ENCODE results near the gene TSPAN4. TPM values are rescaled to one million over a fixed set of nuclear protein-coding genes. Genes with fewer than 3 reads are reported as not detected.

TSPAN4 gene
- total RNA-seq, 4 donors from 2014 or later, result 25.1 to 75.0 (median 32.4) TPM

GRCh38 chr11:809287-810039 is 33.2 kb upstream of the TSPAN4 start, which contains the start of gene RPLP2:
RPLP2 (plus strand) TSS chr11:809967; CDS start chr11:810235, 268 bp downstream.
- in situ Hi-C loops (cut with MboI; ENCODE audit: low pct_ligation_motif_present in 1 of 4, low pct_unique_long_range_greater_than_20kb in 1 of 4, low sequenced_read_pairs in 3 of 4) (no loop called here), intact Hi-C loops (cut with DNase I; ENCODE audit: low total_unique reads) (no loop called here)
- Histone ChIP-seq H3K36me3 (peaks cover 0 to 13% (median 3%) of the 10 kb centered on the region in 4 donors), H3K4me3 (peak within 1 kb of the TSS; percentile 56 to 98 (median 92)), H3K27ac (peak within 1 kb of the TSS; percentile 94 to 96 (median 96)), H3K4me1 (peaks cover 10 to 41% (median 35%) of the 10 kb centered on the region in 4 donors), H3K9me3 (no peaks in the 10 kb centered on the region), H3K27me3 (no peaks in the 10 kb centered on the region)
- 0% methylated on average over 67 of the region's 81 CpGs; no CpG with 5 or more reads in 1 of the 2 donors for WGBS, 2 donors (ENCODE audit: low coverage in 1 of 2)
- peak; percentile 98 for DNase-seq
- TF ChIP-seq CTCF (IDR thresholded peaks at IDR 0.05) (no peak), POLR2AphosphoS5 (IDR thresholded peaks at IDR 0.05) (peak; percentile 96 to 99 (median 97)), EP300 (IDR thresholded peaks at IDR 0.05; ENCODE audit: low read depth) (peak; percentile 29), POLR2A (IDR thresholded peaks at IDR 0.05) (peak; percentile 90)

- in situ Hi-C loops (cut with MboI; ENCODE audit: low pct_ligation_motif_present in 1 of 4, low pct_unique_long_range_greater_than_20kb in 1 of 4, low sequenced_read_pairs in 3 of 4) (no loop called here), intact Hi-C loops (cut with DNase I; ENCODE audit: low total_unique reads) (no loop called here)
- peaks cover 0 to 13% (median 3%) of the 10 kb centered on the region in 4 donors for H3K36me3 ChIP-seq
- H3K27ac ChIP-seq, result peak overlapping the region; percentile 94 to 96 (median 96)
- H3K27me3 ChIP-seq, result no peaks in the 10 kb centered on the region
- 0% methylated on average over 12 of the region's 55 CpGs; no CpG with 5 or more reads in 1 of the 2 donors for WGBS, 2 donors (ENCODE audit: low coverage in 1 of 2)
- H3K4me1 ChIP-seq, result peaks cover 6 to 36% (median 30%) of the 10 kb centered on the region in 4 donors
- no peak for TF ChIP-seq EP300 (IDR thresholded peaks at IDR 0.05; ENCODE audit: low read depth)
- no peak for TF ChIP-seq POLR2AphosphoS5 (IDR thresholded peaks at IDR 0.05)
- TF ChIP-seq CTCF (IDR thresholded peaks at IDR 0.05), result peak in 1 of 5 experiments; percentile 12
- no peak for TF ChIP-seq POLR2A (IDR thresholded peaks at IDR 0.05)
- H3K9me3 ChIP-seq, result no peaks in the 10 kb centered on the region
- DNase-seq, result no peak
- H3K4me3 ChIP-seq, result peak overlapping the region; percentile 56 to 98 (median 92)
Measured at GRCh38 chr11:810040-810567, 32.5 kb upstream of the TSPAN4 start.

GRCh38 chr11:811446-812245 is 31.0 kb upstream of the TSPAN4 start:
- intact Hi-C loops (cut with DNase I; ENCODE audit: low total_unique reads), result no loop called here
- DNase-seq, result no peak
- in situ Hi-C loops (cut with MboI; ENCODE audit: low pct_ligation_motif_present in 1 of 4, low pct_unique_long_range_greater_than_20kb in 1 of 4, low sequenced_read_pairs in 3 of 4), result no loop called here
- Histone ChIP-seq H3K4me3 (peak overlapping the region in 1 of 4 donors; percentile 87), H3K27ac (peak overlapping the region in 3 of 4 donors; percentile 94 to 96 (median 95)), H3K36me3 (peaks cover 0 to 13% (median 3%) of the 10 kb centered on the region in 4 donors), H3K27me3 (no peaks in the 10 kb centered on the region), H3K9me3 (no peaks in the 10 kb centered on the region), H3K4me1 (peaks cover 6 to 33% (median 28%) of the 10 kb centered on the region in 4 donors)
- 63 to 80% methylated on average over 2 to 14 of the region's 14 CpGs for WGBS, 2 donors (ENCODE audit: low coverage in 1 of 2)
- TF ChIP-seq EP300 (IDR thresholded peaks at IDR 0.05; ENCODE audit: low read depth) (no peak), POLR2AphosphoS5 (IDR thresholded peaks at IDR 0.05) (no peak)

GRCh38 chr11:812390-812789 is 30.3 kb upstream of the TSPAN4 start:
- intact Hi-C loops (cut with DNase I; ENCODE audit: low total_unique reads), result no loop called here
- in situ Hi-C loops (cut with MboI; ENCODE audit: low pct_ligation_motif_present in 1 of 4, low pct_unique_long_range_greater_than_20kb in 1 of 4, low sequenced_read_pairs in 3 of 4), result no loop called here
- WGBS, 2 donors (ENCODE audit: low coverage in 1 of 2), result 76% methylated on average over 3 of the region's 3 CpGs; no CpG with 5 or more reads in 1 of the 2 donors

More at GRCh38 chr11:812390-812789, 30.3 kb upstream of the TSPAN4 start:
- no peak for DNase-seq
- Histone ChIP-seq H3K27ac (no peak overlapping the region), H3K9me3 (no peaks in the 10 kb centered on the region), H3K27me3 (no peaks in the 10 kb centered on the region), H3K36me3 (peaks cover 0 to 13% (median 3%) of the 10 kb centered on the region in 4 donors), H3K4me1 (peaks cover 6 to 33% (median 28%) of the 10 kb centered on the region in 4 donors), H3K4me3 (no peak overlapping the region)
- TF ChIP-seq POLR2AphosphoS5 (IDR thresholded peaks at IDR 0.05), result no peak
